ENCODE data around the gene RAB11FIP3.

DNA sequence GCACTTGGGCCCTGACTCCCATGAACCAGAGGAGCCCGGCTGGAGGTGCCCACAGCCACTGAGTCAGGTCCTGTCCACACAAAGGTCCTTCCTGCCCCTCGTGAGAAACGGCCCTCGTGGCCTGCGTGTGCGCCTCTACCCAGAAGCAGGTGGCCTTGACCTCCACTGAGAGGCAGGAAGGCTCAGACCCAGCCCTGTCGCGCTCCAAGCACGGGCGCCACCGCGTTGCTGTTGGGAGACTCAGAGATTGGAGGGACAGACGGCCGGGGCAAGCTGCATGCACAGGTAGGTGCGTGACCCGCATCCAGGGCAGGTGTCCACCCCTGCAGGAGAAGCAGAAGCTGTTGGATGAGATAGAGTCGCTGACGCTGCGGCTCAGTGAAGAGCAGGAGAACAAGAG, 94.0 kb downstream of the RAB11FIP3 start:
- TF ChIP-seq, protein P1, sequence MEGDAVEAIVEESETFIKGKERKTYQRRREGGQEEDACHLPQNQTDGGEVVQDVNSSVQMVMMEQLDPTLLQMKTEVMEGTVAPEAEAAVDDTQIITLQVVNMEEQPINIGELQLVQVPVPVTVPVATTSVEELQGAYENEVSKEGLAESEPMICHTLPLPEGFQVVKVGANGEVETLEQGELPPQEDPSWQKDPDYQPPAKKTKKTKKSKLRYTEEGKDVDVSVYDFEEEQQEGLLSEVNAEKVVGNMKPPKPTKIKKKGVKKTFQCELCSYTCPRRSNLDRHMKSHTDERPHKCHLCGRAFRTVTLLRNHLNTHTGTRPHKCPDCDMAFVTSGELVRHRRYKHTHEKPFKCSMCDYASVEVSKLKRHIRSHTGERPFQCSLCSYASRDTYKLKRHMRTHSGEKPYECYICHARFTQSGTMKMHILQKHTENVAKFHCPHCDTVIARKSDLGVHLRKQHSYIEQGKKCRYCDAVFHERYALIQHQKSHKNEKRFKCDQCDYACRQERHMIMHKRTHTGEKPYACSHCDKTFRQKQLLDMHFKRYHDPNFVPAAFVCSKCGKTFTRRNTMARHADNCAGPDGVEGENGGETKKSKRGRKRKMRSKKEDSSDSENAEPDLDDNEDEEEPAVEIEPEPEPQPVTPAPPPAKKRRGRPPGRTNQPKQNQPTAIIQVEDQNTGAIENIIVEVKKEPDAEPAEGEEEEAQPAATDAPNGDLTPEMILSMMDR (conservative IDR thresholded peaks at IDR 0.05) = no peak
- no peak for TF ChIP-seq ZFX (IDR thresholded peaks at IDR 0.05)

All from C4-2B (cell line).